ENCODE results near the gene HLCS.
A peak's percentile ranks its signal among the peaks of the same experiment; 100 is the strongest.
"Not testable (repeated sequence)": the region's sequence is repeated elsewhere in the genome, so short reads cannot be mapped to it uniquely, and the experiment has no call there.

Gene HLCS

DNA sequence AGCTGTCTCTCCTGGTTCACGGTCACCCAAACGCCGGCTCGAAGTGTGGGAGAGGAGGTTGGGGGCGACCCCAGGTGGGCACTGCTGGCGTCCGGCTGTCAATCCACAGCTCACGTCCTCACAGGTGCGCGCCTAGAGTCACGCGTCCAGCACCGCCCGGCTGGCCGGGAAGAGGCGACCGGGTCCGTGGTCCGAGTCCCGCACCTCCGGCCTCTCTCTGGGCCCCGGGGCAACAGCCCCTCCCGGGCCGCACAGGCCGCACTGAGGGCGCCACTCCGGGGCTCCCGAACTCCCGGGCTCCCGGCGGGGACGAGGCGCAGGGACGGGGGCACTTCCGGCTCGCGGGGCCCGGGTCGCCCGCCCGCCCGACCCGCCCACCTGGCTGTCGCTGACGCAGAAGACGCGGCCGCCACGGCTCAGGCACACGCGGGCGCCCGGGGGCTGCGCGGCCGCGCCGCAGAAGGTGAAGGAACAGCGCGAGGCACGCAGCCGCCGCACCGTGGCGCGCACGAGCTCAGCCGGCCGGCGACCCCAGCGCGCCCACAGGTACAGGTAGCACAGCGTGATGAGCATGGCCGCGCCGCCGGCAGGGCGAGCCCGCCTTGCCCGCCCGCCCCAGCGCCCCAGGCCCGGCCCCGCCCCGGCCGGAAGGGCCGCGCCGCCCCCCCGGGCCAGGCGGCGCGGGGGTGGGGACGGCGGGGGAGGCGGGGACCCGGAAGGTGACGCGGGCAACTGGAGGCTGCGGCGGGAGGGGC lies at the start of gene HLCS:
HLCS (minus strand) TSS at position 604 of the 755 bp plus-strand sequence; CDS start at position 573, 31 bp downstream.
- peak; percentile 87 for DNase-seq

DNA sequence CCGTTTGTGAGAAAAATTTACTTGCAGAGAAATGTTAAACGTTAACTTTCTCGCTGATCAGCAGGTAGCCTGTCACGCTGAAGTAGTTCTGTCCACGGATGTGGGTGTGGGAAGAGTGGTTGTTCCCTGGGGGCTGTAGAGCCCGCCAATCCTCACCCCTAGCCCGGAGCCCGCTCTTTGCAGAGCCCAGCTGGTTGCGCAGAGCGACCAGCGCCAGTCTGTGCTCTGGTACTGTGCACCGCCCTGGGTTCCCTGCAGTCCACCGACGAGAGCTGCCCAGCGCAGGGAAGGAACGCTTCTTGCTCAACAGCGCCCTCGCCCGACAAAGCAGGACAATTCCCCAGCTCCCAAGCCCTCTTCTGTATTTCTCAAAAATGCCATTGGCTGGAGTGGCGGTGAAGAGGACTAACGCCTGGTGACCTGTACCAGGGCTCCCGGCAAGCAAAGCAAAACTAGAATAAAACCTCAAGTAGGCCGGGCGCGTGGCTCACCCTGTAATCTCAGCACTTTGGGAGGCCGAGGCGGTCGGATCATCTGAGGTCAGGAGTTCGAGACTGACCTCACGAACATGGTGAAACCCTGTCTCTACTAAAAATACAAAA lies 43.4 kb upstream of the HLCS start:
- peak; percentile 87 for DNase-seq

DNA sequence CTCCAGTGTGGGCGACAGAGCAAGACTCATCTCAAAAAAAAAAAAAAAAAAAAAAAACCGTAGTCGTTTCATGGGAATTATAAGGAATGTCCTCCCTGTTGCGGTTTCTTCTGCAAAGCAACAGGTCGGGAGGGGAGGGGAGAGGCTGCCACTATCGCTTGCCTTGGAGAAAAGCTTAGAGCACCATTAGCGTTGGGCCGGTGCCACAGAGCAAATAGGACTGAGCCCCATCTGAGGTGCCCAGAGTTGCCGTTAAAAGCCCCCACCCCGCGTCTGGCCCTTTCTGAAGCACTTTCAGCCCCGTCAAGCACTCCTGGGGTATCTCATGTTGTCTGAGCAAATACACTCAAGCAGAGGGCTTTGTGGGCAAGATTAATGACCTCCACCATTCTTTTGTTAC lies 42.3 kb upstream of the HLCS start:
- no peak for DNase-seq

DNA sequence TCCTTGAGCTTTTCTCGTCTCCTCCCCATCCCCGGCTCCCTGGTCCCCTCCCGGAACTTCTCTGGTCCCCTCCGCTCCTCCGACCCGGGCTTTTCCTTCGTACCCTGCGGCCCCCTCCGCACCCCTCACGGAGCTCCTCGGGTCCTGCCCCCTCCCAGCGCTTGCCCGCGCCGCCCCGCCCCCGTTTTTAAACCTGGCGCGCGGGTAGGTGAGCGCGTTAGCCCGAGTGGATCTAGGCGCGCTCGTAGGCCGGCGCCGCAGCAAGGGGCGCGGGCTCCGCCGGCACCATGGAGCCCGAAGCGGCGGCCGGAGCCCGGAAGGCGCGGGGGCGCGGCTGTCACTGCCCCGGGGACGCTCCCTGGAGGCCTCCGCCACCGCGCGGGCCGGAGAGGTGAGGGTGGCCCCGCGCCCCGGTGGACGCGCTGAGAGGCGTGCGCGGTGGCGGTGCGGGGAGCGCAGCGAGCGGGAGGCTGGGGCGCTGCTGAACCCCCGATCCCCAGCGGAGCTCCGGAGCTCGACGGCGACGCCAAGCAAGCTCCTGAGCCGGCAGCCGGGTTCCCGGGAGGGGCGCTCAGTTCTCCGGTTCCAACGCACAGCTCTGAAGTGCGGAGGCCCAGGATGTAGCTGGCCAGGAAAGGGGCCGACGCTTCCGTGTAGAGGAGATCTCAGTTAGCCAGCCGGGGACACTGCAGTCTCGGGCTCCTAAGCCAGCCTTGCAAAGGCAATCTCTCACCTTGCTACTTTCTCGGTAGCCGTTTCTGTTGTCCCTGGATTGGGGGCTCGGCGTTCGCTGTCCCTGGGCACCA lies 40.2 kb upstream of the HLCS start, which contains the start of gene RIPPLY3:
RIPPLY3 (plus strand) TSS at position 217 of the 806 bp plus-strand sequence; CDS start at position 288, 71 bp downstream.
- DNase-seq = peak; percentile 17

DNA sequence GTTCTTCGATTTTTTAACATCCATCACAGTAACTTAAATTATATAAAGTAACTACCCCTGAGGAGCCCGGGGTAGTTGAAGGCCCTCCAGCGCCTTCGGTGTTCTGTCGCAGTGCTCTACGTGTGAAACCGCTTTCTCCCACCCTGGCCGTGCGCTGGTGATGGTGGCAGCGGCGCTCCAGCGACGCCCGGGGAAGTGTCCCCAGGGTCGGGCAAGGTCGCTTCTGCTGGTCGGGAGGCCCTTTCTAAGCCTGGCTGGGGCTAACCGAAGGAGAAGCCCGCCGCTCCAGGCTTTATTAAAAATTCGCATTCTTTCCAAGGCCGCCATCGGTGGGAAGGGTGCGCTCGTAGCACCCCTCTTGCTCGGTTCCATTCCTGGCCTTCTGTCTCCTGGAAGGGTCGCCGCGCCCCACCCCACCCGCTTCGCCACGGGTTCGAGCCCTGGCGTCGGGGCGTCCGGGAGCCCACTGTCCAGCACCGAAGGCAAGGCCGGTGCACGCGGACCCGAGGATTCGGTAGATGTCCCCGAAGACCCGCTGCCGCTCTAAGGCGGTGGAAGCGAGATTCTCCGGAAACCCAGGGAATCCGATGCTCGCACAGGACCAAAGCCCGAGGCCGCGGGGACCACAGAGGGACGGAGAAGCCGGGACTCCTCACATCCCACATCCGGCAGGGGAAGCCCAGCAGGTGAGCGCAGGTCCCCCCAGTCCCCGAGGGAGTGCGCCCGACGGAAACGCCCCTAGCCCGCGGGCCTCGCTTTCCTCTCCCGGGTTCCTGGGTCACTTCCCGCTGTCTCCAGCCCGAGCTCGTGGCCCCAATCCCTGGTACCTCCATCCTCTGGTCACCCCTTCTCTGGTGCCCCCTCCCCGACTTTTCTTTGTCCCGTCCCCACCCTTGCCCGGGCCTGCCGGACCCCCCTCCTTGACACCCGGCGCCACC lies 39.3 kb upstream of the HLCS start:
- DNase-seq = no peak

DNA sequence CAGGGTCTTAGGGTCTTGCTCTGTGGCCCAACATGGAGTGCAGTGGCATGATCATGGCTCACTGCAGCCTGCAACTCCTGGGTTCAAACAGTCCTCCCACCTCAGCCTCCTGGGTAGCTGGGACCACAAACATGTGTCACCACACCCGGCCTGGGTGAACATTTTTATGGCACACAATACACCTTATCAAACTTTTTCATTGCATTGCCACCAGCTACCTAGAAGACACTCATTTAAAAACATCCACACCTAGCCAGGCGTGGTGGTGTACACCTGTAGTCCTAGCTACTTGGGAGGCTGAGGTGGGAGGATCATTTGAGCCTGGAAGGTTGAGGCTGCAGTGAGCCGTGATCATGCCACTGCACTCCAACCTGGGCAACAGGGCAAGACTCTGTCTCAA lies 37.4 kb upstream of the HLCS start:
- not testable (repeated sequence) for DNase-seq

DNA sequence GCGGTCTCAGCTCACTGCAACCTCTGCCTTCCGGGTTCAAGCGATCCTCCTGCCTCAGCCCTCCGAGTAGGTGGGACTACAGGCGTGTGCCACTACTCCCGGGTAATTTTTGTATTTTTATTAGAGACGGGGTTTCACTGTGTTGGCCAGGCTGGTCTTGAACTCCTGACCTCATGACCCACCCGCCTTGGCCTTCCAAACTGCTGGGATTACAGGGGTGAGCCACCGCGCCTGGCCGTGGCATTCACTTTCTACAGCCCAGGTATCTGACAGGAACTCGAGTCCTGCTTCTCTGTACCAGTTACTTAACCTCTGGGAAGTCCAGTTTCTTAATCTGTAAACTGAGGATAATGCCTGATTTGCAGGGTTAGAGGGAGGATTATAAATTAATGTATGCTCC lies 36.4 kb upstream of the HLCS start:
- DNase-seq = not testable (repeated sequence)

DNA sequence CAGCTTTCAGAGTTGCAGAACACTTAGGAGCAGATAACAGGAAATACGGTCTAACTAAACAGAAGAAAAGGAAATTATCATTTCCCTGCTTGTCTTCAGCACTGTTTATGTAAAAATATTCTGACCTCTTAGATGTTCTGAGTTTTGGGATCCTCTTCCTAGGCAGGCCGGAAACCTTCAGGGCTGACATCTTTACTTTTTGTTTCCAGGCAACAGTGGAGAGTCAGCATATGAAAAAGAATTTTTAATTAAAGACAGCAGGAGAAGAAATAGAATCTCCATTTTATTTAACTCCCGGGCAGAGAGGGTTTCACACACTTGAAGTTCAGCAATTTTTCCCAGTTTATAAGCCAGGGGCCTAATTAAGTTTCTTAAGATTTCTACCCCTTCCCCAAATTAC lies 35.0 kb upstream of the HLCS start:
- DNase-seq = no peak

DNA sequence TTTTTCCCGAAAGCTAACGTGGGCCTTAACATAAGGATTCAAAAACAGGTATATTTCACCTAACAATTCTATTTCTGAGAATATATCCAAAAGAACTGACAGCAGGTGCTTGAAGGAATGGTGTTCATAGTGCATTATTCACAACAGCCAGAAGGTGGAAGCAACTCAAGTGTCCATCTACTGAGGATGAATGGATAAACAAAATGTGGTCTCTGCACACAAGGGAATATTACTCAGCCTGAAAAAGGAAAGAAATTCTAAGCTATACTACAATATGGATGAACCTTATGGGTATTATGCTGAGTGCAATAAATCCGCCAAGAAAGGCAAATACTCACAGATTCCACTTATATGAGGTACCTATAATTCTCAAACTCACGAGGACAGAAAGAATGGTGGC lies 33.9 kb upstream of the HLCS start:
- no peak for DNase-seq

DNA sequence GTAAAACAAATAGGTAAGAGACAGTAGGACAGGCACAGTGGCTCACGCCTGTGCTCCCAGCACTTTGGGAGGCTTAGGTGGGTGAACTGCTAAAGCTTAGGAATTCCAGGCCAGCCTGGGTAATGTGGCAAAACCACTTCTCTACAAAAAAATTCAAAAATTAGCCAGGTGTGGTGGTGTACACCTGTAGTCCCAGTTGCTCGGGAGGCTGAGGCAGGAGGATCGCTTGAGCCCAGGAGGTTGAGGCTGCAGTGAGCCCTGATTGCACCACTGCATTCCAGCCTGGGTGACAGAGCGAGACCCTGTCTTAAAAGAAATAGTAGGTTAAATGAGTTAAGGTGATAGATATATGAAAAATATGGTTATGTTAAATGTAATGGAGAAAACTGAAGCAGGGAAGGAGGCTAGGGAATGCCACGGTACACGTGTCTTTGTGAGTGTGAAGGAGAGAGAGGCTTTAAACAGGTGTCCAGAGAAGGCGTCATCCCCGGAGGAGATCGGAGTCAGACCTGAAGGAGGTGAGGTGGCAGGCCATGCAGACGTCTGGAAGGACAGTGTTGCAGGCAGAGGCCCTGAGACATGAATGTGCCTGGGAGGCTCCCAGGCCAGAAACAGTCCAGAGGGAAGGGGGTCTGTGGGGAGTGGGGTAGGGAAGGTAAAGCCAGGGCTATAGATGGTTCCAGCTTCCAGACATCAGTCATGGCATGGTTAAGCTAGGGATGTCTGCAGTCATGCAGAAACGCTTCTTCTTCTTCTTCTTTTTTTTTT lies 32.8 kb upstream of the HLCS start:
- DNase-seq = no peak

DNA sequence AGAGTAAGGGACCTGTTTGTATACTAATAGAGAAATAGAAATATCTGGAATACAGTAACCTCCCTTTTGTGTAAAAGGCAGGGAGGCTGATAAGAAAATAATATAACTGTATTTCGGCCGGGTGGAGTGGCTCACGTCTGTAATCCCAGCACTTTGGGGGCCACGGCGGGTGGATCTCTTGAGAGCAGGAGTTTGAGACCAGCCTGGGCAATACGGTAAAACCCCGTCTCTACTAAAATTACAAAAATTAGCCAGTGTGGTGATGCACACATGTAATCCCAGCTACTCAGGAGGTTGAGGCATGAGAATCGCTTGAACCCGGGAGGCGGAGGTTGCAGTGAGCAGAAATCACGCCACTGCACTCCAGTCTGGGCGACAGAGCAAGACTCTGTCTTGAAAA lies 28.8 kb upstream of the HLCS start:
- not testable (repeated sequence) for DNase-seq

DNA sequence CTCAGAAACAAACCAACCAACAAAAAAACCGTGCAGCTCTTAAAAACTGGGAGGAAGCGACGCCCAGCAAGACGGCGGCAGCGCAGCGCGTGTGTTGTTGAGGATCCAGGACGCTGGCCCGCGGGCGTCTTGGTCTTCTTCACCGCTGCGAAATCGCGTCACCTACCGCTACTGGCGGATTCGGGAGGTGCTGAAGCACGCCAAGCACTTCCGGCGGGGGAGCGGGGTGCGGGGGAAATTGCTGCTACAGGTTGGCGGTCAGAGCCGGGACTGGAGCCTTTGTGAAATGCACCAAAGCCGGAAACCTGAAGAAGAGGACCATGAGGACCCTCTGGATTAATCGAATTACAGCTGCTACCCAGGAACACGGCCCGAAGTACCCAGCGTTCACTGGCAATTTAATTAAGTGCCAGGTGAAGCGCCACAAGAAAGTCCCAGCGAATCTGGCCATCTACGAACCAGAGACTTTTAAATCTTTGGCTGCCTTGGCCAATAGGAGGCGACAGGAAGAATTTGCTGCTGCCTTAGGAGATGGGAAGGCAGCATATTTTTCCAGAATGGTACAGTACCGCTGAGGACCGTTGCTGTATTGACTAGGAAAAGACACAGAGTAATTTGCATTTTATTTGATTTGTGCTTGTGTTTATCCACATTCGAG lies 28.2 kb upstream of the HLCS start:
- peak; percentile 58 for DNase-seq

DNA sequence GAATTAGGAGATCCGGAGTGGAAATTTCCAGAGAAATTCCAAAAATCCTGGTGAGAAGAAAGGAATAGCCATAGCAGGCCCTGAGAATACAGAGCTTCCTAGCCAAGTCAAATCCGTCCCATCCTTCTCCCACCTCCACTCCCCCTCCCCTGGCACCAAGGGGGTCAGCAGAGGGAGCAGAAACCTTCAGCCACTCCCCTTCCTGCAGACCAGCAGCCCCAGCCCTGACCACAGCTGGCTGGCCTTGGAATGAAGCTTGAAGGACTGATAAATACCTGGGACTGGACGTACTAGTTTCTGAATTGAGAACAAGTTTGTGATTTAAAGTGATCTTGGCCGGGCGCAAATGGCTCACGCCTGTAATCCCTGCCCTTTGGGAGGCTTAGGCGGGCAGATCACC lies 26.2 kb upstream of the HLCS start:
- no peak for DNase-seq

DNA sequence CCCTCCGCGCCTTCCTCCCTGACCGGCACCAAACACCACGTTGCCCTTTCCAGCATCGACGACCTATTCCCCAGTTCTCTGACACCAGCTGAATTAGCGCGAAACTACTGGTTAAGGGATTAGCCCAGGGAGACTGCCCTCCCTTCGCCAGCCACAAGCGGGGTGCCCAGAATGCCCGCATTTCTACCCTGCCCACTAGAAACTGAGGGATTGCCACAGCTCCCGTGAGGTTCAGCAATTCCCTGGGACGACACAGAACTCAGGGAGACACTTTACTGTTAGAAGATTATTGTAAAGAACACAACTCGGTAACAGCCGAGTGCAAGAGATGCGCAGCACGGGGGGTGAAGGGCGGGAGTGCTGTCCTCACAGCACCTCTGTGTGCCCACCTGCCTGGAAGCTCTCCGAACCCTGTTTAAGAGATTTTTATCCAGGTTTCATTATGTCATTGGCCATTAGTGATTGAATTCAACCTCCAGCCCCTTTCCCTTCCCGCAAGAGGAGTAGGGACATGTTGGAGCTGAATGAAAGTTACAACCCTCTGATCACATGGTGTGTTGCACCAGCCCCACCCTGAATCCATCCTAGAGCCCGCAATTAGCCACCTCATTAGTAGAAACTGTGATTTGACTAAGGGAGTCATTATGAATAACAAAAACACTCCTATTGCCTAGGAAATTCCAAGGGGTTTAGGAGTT lies 24.2 kb upstream of the HLCS start:
- no peak for DNase-seq

DNA sequence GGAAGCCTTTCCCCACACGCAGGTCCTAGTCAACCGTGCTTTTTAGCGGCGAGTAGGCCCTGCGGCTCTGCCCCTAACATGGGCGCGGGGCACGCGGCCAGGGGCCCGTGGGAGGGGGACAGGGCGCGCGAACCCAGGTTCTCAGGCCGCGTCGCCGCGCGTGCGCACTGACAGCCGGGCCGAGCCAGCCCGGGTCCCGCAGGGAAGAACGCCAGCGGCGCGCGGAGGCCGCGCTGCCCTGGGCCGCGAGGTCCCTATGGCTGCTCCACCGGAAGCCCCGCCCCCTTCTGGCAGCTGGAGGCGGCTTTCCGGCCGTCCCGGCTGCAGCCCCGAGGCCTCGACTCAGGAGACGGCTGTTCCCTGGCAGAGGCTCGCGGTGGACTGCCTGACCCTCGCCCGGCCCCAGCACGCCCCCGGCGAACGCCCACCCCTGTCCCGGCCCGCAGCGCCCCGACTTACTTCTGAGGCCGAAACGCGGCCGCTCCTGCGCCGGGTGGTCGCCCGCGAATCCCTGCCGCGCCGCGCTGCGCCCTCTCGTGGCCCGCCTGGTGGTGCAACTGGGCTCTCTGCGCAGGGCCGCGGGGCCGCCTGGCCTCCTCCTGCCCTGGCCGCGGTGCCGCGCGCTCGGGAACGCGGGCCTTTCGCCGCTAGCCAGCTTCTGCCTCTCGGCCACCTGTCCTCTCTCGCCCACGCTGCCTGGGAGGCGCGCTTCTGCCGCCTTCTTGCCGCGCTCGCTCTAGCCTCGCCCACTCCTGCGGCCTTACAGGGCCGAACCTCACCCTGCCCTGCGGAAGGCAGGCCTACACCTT lies 23.4 kb upstream of the HLCS start:
- DNase-seq = peak; percentile 91

DNA sequence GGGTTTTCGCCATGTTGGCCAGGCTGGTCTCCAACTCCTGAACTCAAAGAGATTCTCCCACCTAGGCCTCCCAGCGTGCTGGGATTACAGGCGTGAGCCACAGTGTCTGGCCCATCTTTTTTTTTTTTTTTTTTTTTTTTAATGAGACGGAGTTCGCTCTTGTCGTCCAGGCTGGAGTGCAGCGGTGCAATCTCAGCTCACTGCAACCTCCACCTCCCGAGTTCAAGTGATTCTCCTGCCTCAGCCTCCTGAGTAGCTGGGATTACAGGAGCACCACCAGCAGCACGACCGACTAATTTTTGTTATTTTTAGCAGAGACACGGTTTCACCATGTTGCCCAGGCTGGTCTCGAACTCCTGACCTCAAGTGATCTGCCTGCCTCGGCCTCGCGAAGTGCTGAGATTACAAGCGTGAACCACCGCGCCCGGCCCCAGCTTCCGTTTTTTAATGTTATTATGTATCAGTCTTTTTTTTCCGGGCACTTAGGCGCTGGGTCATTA lies 22.8 kb upstream of the HLCS start:
- DNase-seq = not testable (repeated sequence)

DNA sequence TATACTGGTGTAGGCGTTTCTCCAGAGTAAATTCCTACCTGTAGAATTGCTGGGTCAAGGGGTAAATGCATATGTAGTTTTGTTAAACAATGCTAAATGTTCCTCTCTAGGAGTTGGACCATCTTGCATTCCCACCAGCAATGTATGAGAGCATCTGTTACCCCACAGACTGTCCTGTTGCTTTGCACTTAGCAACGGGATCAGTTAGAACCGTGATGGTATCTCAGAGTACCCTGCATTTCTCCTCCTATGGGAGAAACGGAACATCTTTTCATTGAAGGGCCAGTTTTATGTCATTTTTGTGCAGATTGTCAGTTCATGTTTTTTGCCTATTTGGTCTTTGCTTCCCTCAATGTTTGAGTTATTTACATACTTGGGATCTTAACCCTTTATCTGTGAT lies 22.1 kb upstream of the HLCS start:
- DNase-seq = no peak

DNA sequence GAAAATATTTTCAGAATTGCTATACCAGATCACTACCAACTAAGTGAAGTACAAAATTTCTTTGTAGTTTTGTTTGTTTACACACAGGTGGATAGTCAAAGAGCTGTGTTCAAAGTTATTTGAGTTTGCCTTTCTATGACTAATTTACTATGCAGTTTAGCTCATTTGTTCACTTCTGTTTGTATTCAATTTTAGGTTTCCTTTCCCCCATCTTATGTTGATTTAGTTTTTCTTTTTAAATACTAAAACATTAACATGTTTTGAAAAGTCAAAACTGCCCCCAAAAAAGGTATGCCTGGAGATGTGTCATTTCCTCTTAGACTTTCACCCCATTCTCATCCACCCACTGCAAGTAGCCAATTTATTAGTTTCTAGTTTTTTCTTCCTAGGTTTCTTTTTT lies 21.4 kb upstream of the HLCS start:
- DNase-seq = no peak
